Activated B cell treated with CpG ODN at 0.5 μM for 24 hours (primary cell): ENCODE measurements around the gene B3GALNT2. TPM values are rescaled to one million over a fixed set of nuclear protein-coding genes. Genes with fewer than 3 reads are reported as not detected.
A peak's percentile ranks its signal among the peaks of the same experiment; 100 is the strongest.

Experiments used
- ATAC-seq: fragments of 200-7000 bp; cut with Tn5 transposase; one replicate; pipeline ENCODE4 v1.10.0; 2021; ENCODE audit warnings: low read depth, mild to moderate bottlenecking, moderate library complexity
- CTCF ChIA-PET: fragments of 350-600 bp; sonication (Branson Sonifier 250); formaldehyde crosslinking; loops from one replicate; lab custom pipeline; 2021; ENCODE audit warnings: antibody characterized with exemption; lab: Charles Lee
- POLR2A ChIA-PET: fragments of 350-600 bp; sonication (Branson Sonifier 250); formaldehyde crosslinking; loops from one replicate; lab custom pipeline; 2021; ENCODE audit warnings: antibody characterized with exemption; lab: Charles Lee
- DNase-seq: peaks from one replicate; pipeline ENCODE4 v3.0.0; 2022
- H3K27ac Mint-ChIP-seq: one replicate; pipeline ENCODE4 v1.8.0; 2020; ENCODE audit warnings: mixed read lengths
- H3K27me3 Mint-ChIP-seq: one replicate; pipeline ENCODE4 v1.8.0; 2021; ENCODE audit warnings: mixed read lengths
- H3K36me3 Mint-ChIP-seq: one replicate; pipeline ENCODE4 v1.8.0; 2021; ENCODE audit warnings: low read depth, mixed read lengths
- H3K4me1 Mint-ChIP-seq: one replicate; pipeline ENCODE4 v1.8.0; 2021; ENCODE audit warnings: mixed read lengths
- H3K4me3 Mint-ChIP-seq: one replicate; pipeline ENCODE4 v1.8.0; 2020; ENCODE audit warnings: mild to moderate bottlenecking, mixed read lengths
- H3K9me3 Mint-ChIP-seq: one replicate; pipeline ENCODE4 v1.8.0; 2020; ENCODE audit warnings: mixed read lengths
- intact Hi-C: fragments of 100-400 bp; cut with micrococcal nuclease; formaldehyde crosslinking; loops from one replicate; pipeline ENCODE4 v1.15.1; 2024
- total RNA-seq: library from RNA; stranded (reverse); gene quantifications from 2 replicates; pipeline ENCODE4 v1.2.3, GENCODE V29; 2022
- TF ChIP-seq, protein P1 (sequence below): fragments of 200-600 bp; IDR thresholded peaks from one replicate; pipeline ENCODE4 v1.8.0; 2022; ENCODE audit warnings: antibody characterized with exemption, mild to moderate bottlenecking

B3GALNT2 gene
- total RNA-seq, 1 donor from 2014 or later, result 9.5 TPM

GRCh38 chr1:235511470-235512240, 7.4 kb upstream of the B3GALNT2 start:
- H3K4me3 Mint-ChIP-seq, result no peak overlapping the region
- POLR2A ChIA-PET, result interaction anchor here (0.6 kb wide), 1 partner anchor 448 kb away, joined by 12 read pairs; no protein-coding TSS in a partner anchor
- no peak for ATAC-seq

DNA sequence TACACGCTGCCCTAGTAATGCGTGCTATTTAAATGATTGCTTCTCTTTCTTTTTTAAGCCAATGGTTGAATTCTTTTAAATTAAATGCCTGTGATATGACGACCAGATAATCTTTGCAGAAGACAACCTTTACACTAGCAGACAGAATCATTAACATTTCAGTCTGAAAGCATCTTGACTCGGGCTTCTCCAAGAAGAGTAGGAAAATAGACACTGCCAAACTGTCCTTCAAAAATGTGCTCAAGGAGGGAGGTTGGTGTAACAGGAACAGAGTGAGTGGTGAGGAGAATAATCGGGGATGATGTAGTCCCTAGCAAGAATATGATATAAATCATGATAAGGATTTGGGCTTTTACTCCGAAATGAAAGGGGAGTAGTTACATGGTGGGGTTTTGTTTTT, 6.6 kb upstream of the B3GALNT2 start:
- CTCF ChIA-PET, result interaction anchor here (0.6 kb wide), 1 partner anchor 324 kb away, joined by 4 read pairs; no protein-coding TSS in a partner anchor

More at GRCh38 chr1:235511470-235512240, 7.4 kb upstream of the B3GALNT2 start:
- no peak overlapping the region for H3K27ac Mint-ChIP-seq
- no peak for DNase-seq
- no peaks in the 10 kb centered on the region for H3K9me3 Mint-ChIP-seq
- H3K36me3 Mint-ChIP-seq, result no peaks in the 10 kb centered on the region
- intact Hi-C loops, result no loop called here
- TF ChIP-seq, protein P1, sequence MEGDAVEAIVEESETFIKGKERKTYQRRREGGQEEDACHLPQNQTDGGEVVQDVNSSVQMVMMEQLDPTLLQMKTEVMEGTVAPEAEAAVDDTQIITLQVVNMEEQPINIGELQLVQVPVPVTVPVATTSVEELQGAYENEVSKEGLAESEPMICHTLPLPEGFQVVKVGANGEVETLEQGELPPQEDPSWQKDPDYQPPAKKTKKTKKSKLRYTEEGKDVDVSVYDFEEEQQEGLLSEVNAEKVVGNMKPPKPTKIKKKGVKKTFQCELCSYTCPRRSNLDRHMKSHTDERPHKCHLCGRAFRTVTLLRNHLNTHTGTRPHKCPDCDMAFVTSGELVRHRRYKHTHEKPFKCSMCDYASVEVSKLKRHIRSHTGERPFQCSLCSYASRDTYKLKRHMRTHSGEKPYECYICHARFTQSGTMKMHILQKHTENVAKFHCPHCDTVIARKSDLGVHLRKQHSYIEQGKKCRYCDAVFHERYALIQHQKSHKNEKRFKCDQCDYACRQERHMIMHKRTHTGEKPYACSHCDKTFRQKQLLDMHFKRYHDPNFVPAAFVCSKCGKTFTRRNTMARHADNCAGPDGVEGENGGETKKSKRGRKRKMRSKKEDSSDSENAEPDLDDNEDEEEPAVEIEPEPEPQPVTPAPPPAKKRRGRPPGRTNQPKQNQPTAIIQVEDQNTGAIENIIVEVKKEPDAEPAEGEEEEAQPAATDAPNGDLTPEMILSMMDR, result no peak
- CTCF ChIA-PET, result no interaction called here
- H3K27me3 Mint-ChIP-seq, result peaks cover 5% of the 10 kb centered on the region
- peaks cover 1% of the 10 kb centered on the region for H3K4me1 Mint-ChIP-seq

GRCh38 chr1:235507623-235508022, 3.4 kb upstream of the B3GALNT2 start:
- Mint-ChIP-seq H3K27ac (no peak overlapping the region), H3K4me1 (peaks cover 13% of the 10 kb centered on the region), H3K27me3 (peaks cover 2% of the 10 kb centered on the region), H3K4me3 (no peak overlapping the region), H3K9me3 (no peaks in the 10 kb centered on the region), H3K36me3 (peaks cover 9% of the 10 kb centered on the region)
- ATAC-seq (no peak), DNase-seq (no peak)
- ChIA-PET CTCF (no interaction called here), POLR2A (no interaction called here)
- intact Hi-C loops, result loop anchor here (10.0 kb wide), 6 partner anchors 137 to 1287 kb away; partner anchors contain the start of genes GNG4, HEATR1, LGALS8 and MTR
- TF ChIP-seq, protein P1, result no peak

More for the DNA sequence above, 6.6 kb upstream of the B3GALNT2 start:
- no peak overlapping the region for H3K27ac Mint-ChIP-seq
- ATAC-seq (no peak), DNase-seq (no peak)
- intact Hi-C loops, result no loop called here
- peaks cover 4% of the 10 kb centered on the region for H3K4me1 Mint-ChIP-seq
- H3K9me3 Mint-ChIP-seq, result no peaks in the 10 kb centered on the region
- POLR2A ChIA-PET, result no interaction called here
- H3K27me3 Mint-ChIP-seq, result peaks cover 5% of the 10 kb centered on the region
- H3K4me3 Mint-ChIP-seq, result no peak overlapping the region
- TF ChIP-seq, protein P1, result no peak
- no peaks in the 10 kb centered on the region for H3K36me3 Mint-ChIP-seq

- TF ChIP-seq, protein P1, result no peak
- POLR2A ChIA-PET, result interaction anchor here (0.5 to 2.1 kb wide), 13 partner anchors 8 to 1027 kb away, joined by 3 to 11 read pairs (median 5); partner anchors contain the start of genes ARID4B, GGPS1, IRF2BP2 and LYST
- Mint-ChIP-seq H3K4me3 (peak overlapping the region; percentile 96), H3K27me3 (no peaks in the 10 kb centered on the region), H3K4me1 (peaks cover 20% of the 10 kb centered on the region), H3K36me3 (peaks cover 9% of the 10 kb centered on the region), H3K27ac (peak overlapping the region; percentile 95), H3K9me3 (no peaks in the 10 kb centered on the region)
- ATAC-seq, result peak; percentile 81
- DNase-seq, result peak; percentile 96
- CTCF ChIA-PET, result interaction anchor here (0.6 to 1.7 kb wide), 6 partner anchors 9 to 732 kb away, joined by 3 to 7 read pairs (median 3); no protein-coding TSS in a partner anchor
- intact Hi-C loops, result loop anchor here (1.0 to 10.0 kb wide), 15 partner anchors 137 to 1290 kb away; partner anchors contain the start of genes ARID4B, COA6, GGPS1 and GNG4
Observed at GRCh38 chr1:235504494-235505222, 406 bp upstream of the B3GALNT2 start.
